Body of pancreas (tissue), 4 donors: ENCODE measurements around the gene TP53BP2.

Experiments used
- POLR2A ChIP-seq, 3 donors: fragments of 450-650 bp; IDR thresholded peaks; one replicate each; pipeline ENCODE4 v1.6.1; 2016; ENCODE audit warnings: antibody characterized with exemption in 3 of 3, mild to moderate bottlenecking in 2 of 3
- TF ChIP-seq, protein P1 (sequence below), 7 experiments: fragments of 450-650 bp in 4 of 7; fragments of 200-600 bp in 3 of 7; sonication (generic) in 3 of 7; IDR thresholded peaks; one replicate each; pipeline ENCODE4 v1.5.1; 2016 to 2019; ENCODE audit warnings: antibody characterized with exemption in 7 of 7

DNA sequence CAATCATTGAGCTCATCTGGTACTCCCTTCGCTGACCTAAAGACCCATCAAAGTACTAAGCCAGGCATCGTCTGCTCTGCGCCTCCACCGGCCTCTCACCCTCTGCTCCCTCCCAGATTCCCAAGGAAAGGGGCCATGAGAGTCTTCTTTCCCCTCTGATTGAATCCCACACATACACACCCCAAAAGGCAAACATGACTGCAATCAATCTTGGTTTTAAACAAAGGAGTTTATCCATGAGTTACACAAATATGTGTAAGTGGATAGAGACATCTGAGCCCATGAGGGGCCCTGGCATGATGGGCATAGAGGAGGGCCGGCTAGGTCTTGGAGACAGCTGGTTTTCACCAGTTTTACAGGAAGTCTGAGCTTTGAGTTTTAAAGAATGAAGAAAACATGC is 82.5 kb downstream of the TP53BP2 start:
- TF ChIP-seq, protein P1, sequence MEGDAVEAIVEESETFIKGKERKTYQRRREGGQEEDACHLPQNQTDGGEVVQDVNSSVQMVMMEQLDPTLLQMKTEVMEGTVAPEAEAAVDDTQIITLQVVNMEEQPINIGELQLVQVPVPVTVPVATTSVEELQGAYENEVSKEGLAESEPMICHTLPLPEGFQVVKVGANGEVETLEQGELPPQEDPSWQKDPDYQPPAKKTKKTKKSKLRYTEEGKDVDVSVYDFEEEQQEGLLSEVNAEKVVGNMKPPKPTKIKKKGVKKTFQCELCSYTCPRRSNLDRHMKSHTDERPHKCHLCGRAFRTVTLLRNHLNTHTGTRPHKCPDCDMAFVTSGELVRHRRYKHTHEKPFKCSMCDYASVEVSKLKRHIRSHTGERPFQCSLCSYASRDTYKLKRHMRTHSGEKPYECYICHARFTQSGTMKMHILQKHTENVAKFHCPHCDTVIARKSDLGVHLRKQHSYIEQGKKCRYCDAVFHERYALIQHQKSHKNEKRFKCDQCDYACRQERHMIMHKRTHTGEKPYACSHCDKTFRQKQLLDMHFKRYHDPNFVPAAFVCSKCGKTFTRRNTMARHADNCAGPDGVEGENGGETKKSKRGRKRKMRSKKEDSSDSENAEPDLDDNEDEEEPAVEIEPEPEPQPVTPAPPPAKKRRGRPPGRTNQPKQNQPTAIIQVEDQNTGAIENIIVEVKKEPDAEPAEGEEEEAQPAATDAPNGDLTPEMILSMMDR (IDR thresholded peaks at IDR 0.05): no peak
- TF ChIP-seq POLR2A (IDR thresholded peaks at IDR 0.05): no peak
